RWPE1 (cell line): Measurements from ENCODE around the gene TESK2.
A peak's percentile ranks its signal among the peaks of the same experiment; 100 is the strongest.

Experiments used
- CTCF ChIA-PET: fragments of 350-600 bp; sonication (Branson Sonifier 250); formaldehyde crosslinking; extraction: SDS; loops from one replicate; lab custom pipeline; 2021; lab: Yijun Ruan, JAX
- POLR2A ChIA-PET: fragments of 400-600 bp; formaldehyde crosslinking; extraction: SDS; loops from one replicate; lab custom pipeline; 2020; ENCODE audit warnings: antibody characterized with exemption; ENCODE audit not compliant: low non-redundant PET; lab: Yijun Ruan, JAX
- DNase-seq: peaks from one replicate; pipeline ENCODE4 v3.0.0; 2012; ENCODE audit warnings: low spot score
- H3K27ac ChIP-seq: fragments of 450-650 bp; 2 replicates; pipeline ENCODE4 v1.5.1; 2017
- TF ChIP-seq, protein P1 (sequence below): fragments of 450-650 bp; conservative IDR thresholded peaks from 2 replicates; pipeline ENCODE4 v1.5.1; 2017; ENCODE audit warnings: low read depth, mild to moderate bottlenecking

The TESK2 gene

DNA sequence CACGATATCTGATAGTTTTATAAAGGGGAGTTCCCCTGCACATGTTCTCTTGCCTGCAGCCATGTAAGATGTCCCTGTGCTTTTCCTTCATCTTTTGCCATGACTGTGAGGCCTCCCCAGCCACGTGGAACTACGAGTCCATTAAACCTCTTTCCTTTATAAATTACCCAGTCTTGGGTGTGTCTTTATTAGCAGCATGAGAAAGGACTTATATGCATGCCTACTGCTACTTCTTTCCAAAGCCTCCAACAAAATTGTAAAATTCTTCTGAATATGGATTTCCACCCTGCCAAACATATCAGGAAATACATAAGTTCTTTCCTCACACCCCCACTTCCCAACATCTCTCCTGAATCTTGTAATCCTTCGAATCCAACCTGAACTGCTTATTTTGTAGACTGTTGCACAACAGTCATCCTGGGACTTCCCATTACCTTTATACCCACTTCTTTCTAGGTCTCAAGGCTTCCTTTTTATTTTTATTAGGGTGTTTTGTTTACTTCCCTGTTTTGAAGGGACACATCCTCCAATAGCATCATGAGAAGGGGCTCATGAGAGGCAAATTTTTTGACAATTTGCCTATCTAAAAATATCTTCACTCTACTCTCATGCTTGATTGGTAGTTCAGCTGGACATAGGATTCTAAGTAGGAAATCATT lies 83.2 kb downstream of the TESK2 start:
- CTCF ChIA-PET: interaction anchor here (0.5 kb wide), 1 partner anchor 54 kb away, joined by 4 read pairs; no protein-coding TSS in a partner anchor

DNA sequence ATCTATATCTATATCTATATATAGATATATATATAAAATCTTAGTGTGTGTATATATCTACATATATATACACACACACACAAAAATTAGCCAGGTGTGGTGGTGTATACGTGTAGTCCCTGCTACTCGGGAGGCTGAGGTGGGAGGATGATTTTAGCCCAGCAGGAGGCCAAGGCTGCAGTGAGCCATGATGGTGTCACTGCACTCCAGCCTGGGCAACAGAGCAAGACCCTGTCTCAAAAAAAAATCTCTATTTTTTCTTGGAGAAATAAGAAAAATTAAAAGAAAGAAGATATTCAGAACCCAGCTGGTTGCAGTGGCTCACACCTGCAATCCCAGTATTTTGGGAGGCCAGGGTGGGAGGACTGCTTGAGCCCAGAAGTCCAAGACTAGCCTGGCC lies 85.3 kb downstream of the TESK2 start:
- TF ChIP-seq, protein P1, sequence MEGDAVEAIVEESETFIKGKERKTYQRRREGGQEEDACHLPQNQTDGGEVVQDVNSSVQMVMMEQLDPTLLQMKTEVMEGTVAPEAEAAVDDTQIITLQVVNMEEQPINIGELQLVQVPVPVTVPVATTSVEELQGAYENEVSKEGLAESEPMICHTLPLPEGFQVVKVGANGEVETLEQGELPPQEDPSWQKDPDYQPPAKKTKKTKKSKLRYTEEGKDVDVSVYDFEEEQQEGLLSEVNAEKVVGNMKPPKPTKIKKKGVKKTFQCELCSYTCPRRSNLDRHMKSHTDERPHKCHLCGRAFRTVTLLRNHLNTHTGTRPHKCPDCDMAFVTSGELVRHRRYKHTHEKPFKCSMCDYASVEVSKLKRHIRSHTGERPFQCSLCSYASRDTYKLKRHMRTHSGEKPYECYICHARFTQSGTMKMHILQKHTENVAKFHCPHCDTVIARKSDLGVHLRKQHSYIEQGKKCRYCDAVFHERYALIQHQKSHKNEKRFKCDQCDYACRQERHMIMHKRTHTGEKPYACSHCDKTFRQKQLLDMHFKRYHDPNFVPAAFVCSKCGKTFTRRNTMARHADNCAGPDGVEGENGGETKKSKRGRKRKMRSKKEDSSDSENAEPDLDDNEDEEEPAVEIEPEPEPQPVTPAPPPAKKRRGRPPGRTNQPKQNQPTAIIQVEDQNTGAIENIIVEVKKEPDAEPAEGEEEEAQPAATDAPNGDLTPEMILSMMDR: no peak
- no peak overlapping the region for H3K27ac ChIP-seq
- no peak for DNase-seq
- POLR2A ChIA-PET: no interaction called here
- CTCF ChIA-PET: no interaction called here

More for the DNA sequence above, 83.2 kb downstream of the TESK2 start:
- POLR2A ChIA-PET: no interaction called here
- H3K27ac ChIP-seq: no peak overlapping the region
- TF ChIP-seq, protein P1: no peak
- DNase-seq: no peak

DNA sequence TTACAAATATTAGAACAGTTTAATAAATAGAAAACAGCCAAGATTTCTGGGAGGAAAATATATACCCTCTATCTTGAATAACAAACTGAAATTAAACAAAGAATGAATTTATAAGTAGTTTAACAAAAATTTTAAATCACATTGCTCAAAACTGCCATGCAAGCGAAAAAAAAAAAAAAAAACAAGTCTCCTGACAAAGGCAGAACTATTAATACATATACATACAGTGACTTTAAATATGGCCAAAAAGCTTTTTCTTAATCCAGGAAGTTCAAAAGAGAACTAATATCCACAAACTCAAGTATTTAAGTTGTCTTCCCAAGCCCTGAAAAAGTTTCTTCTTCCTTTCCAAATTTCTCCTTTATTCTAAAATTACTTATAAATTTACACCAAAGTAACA lies 87.2 kb downstream of the TESK2 start:
- ChIA-PET CTCF (interaction anchor here (0.5 to 0.7 kb wide), 2 partner anchors 321 to 1040 kb away, joined by 3 to 6 read pairs; no protein-coding TSS in a partner anchor), POLR2A (interaction anchor here (0.7 kb wide), 1 partner anchor 10 kb away, joined by 12 read pairs; no protein-coding TSS in a partner anchor)
- DNase-seq: no peak
- TF ChIP-seq, protein P1: no peak
- no peak overlapping the region for H3K27ac ChIP-seq

DNA sequence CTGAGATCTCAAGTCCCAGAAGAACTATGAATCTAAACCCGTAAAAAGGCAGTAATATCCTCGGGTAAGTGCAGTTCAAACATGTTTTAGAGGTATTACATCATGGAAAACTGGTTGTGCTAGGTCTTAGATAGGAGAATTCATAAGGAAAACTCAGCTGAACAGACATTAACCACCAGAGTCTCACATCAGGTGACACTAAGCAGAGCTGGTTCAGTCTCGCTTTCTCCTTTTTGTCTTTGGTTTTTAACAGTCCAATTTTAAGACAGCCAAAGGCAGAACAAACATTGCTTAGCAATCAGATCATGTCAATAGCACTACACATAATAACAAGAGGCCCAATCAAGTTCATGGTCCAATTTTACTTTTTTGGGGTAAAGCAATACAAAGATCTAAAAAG lies 87.7 kb downstream of the TESK2 start:
- ChIA-PET CTCF (interaction anchor here (0.5 to 0.7 kb wide), 2 partner anchors 320 to 1040 kb away, joined by 3 to 6 read pairs; no protein-coding TSS in a partner anchor), POLR2A (interaction anchor here (0.7 kb wide), 1 partner anchor 10 kb away, joined by 12 read pairs; no protein-coding TSS in a partner anchor)
- TF ChIP-seq, protein P1: no peak
- no peak overlapping the region for H3K27ac ChIP-seq
- peak; percentile 40 for DNase-seq

DNA sequence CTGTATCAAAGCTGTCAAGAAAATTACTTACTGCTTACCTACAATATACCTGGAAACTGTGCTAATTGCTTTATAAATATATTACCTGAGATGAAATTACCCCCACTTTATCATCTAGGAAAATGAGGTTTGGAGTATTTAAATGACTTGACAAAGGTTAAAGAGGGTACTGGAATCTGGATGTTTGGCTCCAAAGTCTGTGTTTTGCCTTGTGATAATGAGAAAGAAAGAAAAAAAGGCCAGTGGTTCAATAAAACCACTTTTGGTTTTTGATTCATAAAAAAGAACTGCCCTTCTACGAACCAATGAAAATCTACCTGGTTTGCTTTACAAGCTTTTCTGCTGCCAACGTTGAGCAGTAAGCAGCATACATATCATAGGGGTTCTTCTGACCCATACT lies 89.4 kb downstream of the TESK2 start:
- DNase-seq: no peak
- POLR2A ChIA-PET: no interaction called here

DNA sequence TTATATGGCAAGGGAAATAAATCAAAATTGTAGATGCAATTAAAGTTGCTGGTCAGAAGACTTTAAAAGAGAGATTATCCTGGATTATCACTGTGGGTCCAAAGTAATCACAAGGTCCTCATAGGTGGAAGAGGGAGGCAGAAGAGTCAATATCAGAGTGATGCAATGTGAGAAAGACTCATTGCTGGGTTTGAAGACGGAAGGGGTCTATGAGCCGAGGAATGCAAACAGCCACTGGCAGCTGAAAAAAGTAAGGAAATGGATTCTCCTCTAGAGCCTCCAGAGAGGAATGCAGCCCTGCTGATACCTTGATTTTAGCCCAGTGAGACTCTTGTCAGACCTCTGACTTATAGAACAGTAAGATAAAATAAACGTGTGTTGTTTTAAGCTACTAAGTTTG lies 90.9 kb downstream of the TESK2 start:
- POLR2A ChIA-PET: no interaction called here
- CTCF ChIA-PET: no interaction called here
- H3K27ac ChIP-seq: no peak overlapping the region
- no peak for DNase-seq
- TF ChIP-seq, protein P1: no peak

More for the DNA sequence above, 89.4 kb downstream of the TESK2 start:
- H3K27ac ChIP-seq: no peak overlapping the region
- CTCF ChIA-PET: interaction anchor here (0.6 kb wide), 1 partner anchor 25 kb away, joined by 5 read pairs; no protein-coding TSS in a partner anchor
- TF ChIP-seq, protein P1: no peak
